Fibroblast of lung (primary cell): Measurements from ENCODE around the gene KLHL10.

Experiments used
- EZH2 ChIP-seq: IDR thresholded peaks from 2 replicates; pipeline ENCODE4 v1.5.1; 2012; ENCODE audit warnings: low read length, control low read depth, mild to moderate bottlenecking; ENCODE audit errors: missing control alignments
- TF ChIP-seq, protein P1 (sequence below), 2 donors: IDR thresholded peaks in 1 of 2; conservative IDR thresholded peaks in 1 of 2; 1 replicate in 1 of 2; 2 replicates in 1 of 2; pipeline ENCODE4 v1.5.1; 2011 to 2012; ENCODE audit warnings: low read length in 2 of 2, control low read depth in 1 of 2, inconsistent platforms in 1 of 2, low read depth in 1 of 2, mild to moderate bottlenecking in 1 of 2

DNA sequence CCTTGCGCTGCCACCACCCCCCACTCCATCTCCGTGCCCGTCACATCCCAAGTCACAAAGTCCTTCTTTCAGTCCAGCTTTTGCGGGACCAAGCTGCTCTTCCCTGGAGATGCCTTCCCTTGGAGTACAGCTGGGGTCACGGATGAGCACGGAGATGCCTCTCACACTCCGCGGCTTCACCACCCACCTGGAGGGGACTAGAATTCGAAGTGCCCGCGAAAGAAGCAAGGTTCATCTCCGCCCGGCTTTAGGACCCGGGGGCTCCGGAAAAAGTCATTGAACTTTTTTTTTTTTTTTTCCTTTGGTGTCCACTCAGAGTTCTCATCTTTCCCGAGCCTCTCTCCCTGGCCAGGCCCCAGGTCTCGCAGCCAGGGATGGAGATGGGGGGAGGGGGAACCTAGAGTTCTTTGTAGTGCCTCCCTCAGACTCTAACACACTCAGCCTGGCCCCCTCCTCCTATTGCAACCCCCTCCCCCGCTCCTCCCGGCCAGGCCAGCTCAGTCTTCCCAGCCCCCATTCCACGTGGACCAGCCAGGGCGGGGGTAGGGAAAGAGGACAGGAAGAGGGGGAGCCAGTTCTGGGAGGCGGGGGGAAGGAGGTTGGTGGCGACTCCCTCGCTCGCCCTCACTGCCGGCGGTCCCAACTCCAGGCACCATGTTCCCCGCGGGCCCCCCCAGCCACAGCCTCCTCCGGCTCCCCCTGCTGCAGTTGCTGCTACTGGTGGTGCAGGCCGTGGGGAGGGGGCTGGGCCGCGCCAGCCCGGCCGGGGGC, 25.1 kb upstream of the KLHL10 start, which contains the start of gene FKBP10:
- no peak for TF ChIP-seq EZH2
- TF ChIP-seq, protein P1, sequence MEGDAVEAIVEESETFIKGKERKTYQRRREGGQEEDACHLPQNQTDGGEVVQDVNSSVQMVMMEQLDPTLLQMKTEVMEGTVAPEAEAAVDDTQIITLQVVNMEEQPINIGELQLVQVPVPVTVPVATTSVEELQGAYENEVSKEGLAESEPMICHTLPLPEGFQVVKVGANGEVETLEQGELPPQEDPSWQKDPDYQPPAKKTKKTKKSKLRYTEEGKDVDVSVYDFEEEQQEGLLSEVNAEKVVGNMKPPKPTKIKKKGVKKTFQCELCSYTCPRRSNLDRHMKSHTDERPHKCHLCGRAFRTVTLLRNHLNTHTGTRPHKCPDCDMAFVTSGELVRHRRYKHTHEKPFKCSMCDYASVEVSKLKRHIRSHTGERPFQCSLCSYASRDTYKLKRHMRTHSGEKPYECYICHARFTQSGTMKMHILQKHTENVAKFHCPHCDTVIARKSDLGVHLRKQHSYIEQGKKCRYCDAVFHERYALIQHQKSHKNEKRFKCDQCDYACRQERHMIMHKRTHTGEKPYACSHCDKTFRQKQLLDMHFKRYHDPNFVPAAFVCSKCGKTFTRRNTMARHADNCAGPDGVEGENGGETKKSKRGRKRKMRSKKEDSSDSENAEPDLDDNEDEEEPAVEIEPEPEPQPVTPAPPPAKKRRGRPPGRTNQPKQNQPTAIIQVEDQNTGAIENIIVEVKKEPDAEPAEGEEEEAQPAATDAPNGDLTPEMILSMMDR (conservative IDR thresholded peaks at IDR 0.05 in 1 of 2, IDR thresholded peaks at IDR 0.05 in 1 of 2; ENCODE audit: low read depth in 1 of 2, low read length in 2 of 2) = no peak
